GM19043 (cell line): Measurements from ENCODE around the gene ERAP2.
"Not testable (repeated sequence)": the region's sequence is repeated elsewhere in the genome, so short reads cannot be mapped to it uniquely, and the experiment has no call there.

ENCODE experiments used
- ATAC-seq: cut with Tn5 transposase; IDR thresholded peaks from one replicate; pipeline ENCODE4 v1.9.1; 2021; ENCODE audit warnings: low read depth; ENCODE audit not compliant: unreplicated experiment

ERAP2 gene

DNA sequence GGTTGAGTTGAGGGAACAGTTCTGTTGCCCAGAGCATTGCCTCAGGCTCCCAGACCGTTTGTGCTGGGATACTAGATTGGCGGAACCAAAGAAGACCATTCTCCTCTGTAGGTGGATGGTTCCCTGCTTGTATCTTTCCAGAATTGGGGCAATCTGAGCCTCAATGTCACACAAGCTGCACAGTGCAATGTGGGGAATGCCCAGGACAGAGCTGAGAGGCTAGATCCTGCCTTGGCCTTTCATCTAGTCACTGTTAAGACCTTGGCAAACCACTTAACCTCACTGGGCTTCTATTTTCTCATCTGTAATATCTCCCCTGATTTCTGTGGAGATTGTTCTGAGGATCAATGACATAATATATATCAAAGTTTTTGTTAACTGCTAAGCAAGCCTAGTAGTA, 16.9 kb upstream of the ERAP2 start:
- ATAC-seq: no peak

DNA sequence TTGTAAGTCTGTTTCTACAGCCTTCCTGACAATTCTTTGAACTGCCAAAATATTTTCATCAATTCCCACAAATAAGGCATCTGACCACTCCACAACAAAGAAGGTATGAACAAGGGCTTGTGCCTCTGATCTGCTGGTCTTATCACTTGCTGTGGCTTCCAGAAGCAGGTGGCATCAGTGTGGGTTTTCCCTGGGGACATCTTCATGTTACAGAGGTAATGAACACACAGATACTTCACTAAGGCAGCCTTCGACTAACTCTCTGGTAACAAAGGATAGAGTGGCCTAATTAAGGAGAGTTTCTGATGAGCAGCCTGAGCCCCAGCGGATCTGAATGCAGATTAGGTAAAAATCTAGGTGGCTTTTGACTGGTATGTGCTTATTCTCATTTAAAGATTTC, 15.2 kb upstream of the ERAP2 start:
- peak; percentile 60 for ATAC-seq

DNA sequence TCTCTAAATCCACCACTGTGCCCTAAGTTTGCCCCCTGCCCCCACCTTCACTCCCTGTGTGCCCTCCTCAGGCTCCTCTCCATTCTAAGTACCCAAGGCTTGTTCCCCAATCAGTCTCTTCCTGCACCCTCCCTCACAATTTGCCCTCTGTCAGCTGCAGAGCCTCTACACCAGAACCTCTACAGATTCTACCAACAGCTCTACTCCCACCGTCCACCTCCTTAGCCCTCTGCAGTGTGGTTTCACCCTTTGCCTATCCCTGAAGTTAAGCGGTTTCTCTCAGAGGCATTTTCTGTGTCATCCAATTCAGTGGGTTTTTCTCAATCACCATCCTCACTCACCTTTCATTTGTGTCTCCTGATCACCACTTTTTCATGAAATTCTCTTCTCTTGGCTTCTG, 13.2 kb upstream of the ERAP2 start:
- no peak for ATAC-seq

DNA sequence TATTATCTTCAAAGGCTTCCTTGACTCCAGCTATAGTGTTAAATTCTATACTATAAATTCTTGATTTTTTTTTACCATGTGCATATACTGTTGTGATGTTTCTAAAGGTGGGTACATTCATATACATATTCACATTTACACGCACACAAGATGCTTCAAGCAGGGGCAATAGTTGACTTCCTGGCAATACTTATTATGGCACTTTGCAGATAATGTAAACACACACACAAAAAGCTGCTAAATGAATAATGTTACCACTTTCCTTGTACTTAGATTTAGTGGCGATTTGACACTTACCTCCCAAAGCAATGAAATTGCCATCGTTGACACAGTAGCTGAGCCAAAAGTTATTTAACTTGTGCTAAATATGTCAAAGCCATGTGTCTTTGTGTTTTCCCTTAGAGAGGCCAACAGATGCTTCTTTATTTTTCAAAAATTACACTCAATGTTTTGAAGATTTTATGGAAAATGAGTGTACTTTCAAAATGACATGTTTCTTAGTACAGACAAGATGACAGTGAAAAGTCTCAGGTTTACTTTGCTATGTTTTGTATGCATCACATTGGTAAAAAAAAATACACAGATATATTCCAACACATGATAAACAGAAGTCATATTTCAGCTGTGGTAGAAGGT, 12.2 kb upstream of the ERAP2 start:
- no peak for ATAC-seq

DNA sequence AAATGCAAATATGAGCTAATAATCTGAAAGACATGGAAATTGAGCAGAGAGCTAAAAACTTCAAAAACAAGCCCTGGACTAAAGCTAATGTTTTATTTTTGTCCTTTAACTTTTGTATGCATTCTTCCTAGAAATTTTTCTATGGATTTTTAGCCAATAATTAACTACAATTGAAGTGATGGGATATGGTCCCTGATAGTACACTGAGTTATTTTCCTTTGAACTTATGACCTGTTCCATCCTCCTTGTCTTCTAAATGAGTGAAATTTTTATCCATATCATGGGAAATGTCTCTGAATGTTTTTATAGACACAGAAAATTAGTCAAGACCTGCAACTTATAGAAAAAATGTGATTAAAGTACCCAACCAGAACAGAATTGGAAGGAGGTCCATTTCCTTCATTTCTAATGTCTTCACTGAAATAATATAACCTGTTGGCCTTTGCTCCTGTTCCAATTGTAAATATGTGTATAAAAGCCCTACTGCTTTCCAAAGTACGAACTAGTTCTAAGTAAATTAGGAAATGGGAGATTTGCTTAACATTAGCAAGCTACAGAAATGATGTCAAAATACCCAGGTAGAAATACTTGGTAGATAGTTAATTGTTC, 11.3 kb upstream of the ERAP2 start:
- ATAC-seq: no peak

DNA sequence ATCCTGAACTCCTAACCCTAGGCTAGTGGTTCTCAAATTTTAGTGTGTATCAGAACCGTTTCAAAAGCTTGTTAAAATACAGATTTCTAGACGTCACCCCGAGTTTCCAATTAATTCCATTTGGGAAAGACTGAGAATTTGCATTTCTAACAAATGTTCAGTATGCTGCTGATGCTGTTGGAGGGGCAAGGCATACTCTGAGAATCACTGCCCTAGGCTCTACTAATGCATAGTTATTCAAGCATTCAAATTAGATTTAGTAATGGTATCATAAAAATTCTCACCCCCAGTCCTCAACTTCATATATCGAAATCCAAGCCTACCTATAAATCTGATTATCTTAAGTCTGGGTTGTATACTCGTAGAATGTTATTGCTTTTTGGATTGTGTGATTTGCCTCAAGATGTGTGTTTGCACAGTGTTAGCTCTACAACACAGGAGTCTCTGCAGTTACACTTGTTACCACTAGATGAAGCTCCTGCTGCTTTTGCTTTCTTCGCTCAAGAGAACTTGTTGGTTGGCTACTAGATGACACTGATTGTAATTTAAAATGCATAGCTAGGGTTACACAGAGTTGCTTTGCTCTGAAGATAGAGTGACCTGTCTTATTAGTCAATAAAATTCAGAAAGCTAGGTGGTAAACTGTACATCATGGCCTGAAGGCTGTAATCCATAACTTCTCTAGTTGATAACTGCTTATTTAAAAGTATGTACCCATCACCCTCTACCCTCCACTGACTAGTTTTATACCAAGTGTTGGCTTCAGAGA, 7.5 kb upstream of the ERAP2 start:
- peak; percentile 76 for ATAC-seq

DNA sequence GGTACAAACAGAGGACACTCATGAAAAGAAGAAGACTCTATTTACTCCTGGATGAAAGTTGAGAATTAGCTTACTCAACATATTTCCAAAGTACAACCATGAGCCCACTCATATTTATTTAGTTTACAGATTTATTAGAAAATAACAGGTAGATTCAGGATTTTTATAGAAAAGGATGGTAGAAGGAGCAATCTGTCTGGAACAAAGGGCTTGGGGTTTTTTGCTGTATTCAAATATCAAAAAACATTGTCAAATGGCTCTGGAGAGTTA, 7.0 kb upstream of the ERAP2 start:
- no peak for ATAC-seq

DNA sequence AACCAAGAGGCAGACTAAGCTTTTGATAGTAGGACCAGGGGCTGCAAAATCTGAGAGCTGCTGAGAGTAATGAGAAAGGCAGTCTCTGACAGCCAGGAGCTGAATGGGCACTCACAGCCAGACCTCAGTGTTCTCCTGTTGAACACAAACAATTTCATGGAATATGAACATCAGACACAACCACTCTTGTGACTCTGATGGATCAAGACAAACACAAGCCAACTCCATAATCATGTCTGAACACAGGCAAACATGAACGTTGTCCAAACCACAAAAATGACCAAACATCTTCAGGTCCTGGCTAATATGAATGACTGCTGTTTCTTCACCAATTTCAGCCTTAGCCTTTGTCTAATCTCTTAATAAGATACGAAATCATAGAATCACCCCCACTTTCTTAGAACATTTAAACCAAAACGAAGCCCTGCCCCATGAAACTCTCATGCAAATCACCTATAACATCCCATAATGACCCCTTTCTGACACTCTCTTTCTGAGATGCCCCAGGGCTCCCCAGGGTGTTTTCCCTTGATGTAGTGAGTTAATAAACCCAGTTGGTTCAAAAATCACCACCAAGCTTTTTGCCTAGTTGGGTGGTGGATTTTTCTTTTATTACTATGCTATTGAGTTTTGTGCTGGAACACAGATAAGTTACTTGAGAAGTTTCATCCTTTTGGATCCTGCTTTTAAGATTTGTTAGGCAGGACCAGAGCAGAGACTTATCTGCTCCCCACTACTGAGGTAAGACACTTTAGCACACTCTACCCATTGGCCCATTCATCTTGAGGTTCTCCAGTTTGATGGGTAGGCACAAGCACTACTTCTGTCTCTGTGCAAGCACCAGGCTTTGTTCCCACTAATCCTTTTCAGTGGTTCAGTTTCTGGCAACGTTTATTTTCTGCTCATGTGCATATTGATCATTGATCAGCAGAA, 5.9 kb upstream of the ERAP2 start:
- ATAC-seq: peak; percentile 76

DNA sequence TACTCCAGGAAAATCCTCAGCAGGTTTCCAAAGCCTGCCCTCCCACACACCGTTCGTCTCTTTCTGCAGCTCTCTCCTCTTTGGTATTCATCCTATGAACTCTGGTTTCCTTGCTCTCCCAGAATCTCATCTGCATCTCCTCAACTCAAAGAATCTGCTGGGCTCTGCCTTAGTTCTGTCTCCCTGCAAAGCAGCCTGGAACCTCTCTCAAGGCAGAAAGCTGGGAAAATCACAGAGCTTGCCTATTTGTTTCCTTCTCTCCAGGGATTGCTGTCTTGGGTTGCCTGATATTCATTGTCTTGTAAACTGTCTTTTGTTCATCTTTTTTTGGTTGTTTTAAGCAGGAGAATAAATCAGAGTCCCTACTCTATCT, 5.3 kb upstream of the ERAP2 start:
- ATAC-seq: no peak

DNA sequence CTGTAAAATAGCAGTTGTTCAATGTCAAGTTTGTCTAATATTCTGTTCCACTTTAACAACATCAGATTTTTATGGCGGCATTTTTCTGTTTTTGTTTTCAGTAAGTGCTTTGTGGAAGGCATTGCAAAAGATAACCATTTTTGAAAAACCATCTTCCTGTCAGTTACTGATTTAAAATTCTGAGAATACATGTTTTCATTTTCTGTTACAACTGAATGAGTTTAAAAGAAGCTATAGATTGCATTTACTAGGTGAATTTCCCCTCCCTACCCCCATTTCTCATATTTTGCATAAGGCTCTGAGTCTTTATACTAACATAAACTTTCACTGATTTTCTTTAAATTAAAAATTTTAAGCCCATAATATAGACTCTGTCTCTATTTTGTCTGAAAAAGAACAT, 4.6 kb upstream of the ERAP2 start:
- ATAC-seq: no peak

DNA sequence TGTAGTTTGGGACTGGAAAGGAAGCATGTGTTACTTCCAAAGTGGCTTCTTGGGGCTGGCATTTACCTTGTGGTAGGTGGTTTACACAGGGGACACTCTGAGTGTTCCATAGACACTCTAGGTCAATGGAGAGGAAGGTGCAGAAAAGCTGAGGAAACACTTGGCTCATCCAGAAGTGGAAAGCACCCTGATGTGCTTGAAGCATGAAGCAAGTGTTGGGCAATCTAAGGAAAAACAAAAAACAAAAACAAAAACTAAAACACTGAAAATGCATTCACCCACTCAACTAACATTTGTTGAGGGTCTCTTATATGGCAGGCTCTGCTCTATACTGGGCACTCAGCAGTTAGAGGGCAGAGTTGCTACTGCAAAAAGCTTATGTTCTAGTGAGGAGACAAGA, 2.9 kb upstream of the ERAP2 start:
- no peak for ATAC-seq

DNA sequence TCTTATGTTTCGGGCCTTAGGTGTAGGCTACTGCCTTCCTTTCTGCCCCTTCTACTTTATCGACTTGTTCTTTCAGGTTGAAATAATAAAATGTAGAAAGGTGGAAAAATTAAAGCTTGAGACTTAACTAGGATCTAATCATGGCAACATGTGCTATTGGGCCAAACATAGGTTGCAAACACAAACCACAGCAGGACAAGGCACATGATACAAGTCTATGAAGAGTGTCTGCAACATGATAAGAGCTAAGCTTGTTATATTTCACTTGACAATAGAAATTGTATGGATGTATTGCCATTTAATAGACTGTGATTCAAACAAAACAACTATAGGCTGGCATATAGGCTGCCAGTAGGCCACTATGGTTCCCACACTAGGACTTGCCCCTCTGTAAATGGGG, 1.7 kb upstream of the ERAP2 start:
- ATAC-seq: no peak

DNA sequence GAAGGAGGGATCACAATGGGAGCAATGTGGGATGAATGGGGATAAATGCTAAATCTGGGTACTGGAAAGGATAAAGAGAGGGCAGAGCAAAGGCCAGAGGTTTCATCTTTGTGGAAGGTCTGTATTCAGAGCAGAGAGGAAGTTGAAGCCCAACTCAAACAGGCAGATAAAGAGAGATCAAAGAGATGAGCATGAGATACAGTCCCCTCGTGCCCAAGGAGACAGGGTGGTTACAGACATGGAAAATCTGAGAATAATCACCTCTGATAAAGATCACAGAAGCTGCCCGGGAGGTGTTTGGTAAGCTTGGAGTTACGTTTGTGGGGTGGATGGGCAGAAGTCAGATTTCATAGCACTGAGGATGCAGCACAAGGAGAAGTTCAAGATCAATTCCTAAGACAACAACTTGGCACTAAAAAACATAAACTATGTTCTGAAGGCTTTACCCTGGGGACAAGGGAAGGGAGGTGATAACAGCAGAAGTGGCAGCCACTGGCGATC, 459 bp upstream of the ERAP2 start:
- ATAC-seq: peak; percentile 6

DNA sequence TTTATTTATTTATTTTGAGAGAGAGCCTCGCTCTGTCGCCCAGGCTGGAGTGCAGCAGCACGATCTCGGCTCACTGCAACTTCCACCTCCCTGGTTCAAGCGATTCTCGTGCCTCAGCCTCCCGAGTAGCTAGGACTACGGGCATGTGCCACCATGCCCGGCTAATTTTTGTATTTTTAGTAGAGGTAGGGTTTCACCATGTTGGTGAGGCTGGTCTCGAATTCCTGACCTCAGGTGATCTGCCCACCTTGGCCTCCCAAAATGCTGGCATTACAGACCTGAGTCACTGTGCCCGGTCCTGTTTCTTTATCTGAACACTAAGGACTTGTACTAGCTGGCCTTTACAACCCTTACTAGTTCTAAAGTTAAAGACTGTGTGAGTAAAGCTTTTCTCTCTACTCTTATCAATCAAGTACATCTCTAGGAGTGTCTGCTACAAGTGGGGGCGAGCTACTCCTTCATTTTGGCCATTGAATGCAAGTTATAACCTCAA, 723 bp downstream of the ERAP2 start:
- not testable (repeated sequence) for ATAC-seq

DNA sequence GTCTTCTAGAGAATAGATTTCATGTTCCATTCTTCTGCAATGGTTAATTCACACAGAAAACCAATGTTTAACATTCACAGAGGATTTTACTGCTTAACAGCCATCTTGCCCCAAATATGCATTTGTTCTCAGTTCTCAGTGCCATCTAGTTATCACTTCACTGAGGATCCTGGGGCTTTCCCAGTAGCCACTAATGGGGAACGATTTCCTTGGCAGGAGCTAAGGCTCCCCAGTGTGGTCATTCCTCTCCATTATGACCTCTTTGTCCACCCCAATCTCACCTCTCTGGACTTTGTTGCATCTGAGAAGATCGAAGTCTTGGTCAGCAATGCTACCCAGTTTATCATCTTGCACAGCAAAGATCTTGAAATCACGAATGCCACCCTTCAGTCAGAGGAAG, 3.4 kb downstream of the ERAP2 start:
- ATAC-seq: no peak

DNA sequence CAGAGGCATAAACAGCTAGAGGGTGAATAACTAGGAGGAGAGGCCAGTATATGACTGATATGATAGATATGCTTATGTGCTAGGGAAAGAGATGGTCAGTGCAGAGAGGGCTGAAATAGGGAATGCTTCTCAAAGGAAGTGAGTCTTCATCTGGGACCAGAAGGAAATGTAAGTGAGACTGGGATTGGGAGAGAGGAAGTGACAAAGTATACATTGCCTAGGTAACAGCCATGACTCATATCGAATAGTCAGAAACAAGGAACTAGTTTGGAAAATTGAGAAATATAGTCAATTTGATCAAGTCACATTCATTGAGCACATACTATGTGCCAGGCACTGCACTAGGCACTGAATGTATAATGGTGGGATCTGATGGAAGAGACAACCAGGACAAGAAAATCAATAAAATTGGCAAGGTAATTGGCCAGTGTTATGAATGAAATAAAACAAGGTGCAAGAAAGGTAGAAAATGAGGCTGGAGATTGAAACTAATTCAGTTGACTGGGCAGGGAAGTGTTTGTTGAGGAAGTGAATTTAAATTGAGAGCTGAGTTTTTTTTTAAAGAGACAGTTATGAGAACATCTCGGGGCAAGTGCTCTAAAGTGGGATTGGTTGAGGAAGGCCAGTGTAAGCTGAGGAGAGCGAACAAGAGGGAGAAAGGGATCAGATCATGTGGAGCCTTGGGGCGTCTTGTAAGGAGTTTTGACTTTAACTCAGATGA, 4.3 kb downstream of the ERAP2 start:
- ATAC-seq: no peak

DNA sequence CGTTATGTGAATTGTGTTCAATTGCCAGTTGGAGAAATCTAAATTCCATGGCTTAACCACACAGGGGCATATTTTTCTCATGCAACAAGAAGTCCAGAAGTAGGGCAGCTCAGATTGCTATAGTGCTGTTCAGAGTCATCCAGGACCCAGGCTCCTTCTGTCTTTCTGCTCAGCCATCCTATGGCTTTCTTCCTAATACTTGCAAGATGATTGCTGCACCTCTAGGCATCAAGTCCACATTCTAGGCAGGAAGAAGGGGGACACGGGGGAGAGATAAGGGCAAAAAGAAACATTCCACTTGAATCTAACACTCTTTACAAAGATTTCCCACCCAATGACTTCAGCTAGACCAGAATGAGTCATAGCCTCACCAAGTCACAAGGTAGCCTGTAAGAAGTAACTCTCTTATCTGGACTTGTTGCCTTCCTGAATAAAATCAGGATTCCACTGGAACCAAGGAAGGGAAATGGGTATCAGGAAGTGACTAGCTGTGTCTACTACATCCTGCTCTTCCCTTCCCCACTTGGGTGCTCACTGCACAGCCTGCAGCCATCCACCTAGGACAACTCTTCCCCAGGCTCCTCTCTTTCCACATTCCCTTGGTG, 5.3 kb downstream of the ERAP2 start:
- ATAC-seq: no peak

DNA sequence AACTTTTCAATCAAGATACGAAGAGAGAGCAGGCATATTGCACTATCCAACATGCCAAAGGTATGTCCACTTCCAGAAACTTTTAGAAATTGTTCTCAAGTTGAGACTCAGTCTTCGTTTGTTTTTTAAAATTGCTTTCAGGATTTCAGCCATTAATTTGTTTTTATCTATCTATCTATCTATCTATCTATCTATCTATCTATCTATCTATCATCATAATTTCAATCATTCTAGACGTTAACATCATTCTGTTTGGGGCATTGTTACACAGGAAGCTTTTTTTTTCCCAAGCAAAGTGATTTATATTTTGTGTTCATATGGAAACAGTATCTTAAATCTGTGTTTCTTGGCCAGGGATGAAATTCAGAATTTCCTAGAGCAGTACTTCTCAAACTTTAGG, 7.6 kb downstream of the ERAP2 start:
- no peak for ATAC-seq

DNA sequence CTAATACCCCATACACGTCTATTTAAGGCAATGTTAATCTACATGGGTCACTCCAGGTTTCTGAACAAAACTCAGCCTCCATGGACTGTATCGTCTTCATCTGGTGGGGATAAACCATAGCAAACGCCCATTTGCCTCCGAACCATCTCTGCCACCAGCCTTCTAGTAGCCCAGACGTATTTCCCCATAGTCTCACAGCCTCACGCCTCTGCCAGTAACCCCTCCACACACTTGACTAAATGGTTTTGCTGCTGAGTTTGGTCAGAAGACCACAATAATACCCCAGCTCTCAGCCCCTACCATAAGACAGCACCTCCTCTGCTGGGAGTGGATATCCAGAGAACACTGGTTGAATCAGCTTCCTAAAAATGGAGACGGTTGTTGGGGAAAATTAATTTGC, 8.7 kb downstream of the ERAP2 start:
- no peak for ATAC-seq
